Mucosa of descending colon (tissue), 3 donors: ENCODE data around the gene LENG1. TPM values are rescaled to one million over a fixed set of nuclear protein-coding genes. Genes with fewer than 3 reads are reported as not detected.

ENCODE experiments used
- ATAC-seq: fragments of 200-7000 bp; cut with Tn5 transposase; one replicate; pipeline ENCODE4 v1.9.1; 2020; ENCODE audit warnings: mild to moderate bottlenecking, moderate library complexity
- DNase-seq, 3 donors: peaks; one replicate each; pipeline ENCODE4 v3.0.0-alpha.2; 2020
- H3K36me3 ChIP-seq: fragments of 200-600 bp; one replicate; pipeline ENCODE4 v1.8.0; 2021; ENCODE audit warnings: low read depth, mild to moderate bottlenecking
- H3K4me1 ChIP-seq: fragments of 200-600 bp; one replicate; pipeline ENCODE4 v1.8.0; 2021; ENCODE audit warnings: low read depth, mild to moderate bottlenecking
- H3K4me3 ChIP-seq: fragments of 200-600 bp; one replicate; pipeline ENCODE4 v1.8.0; 2021; ENCODE audit warnings: mild to moderate bottlenecking
- H3K9me3 ChIP-seq: fragments of 200-600 bp; one replicate; pipeline ENCODE4 v1.8.0; 2021; ENCODE audit warnings: mild to moderate bottlenecking
- intact Hi-C, 2 donors: fragments of 100-400 bp; cut with DNase I in 1 of 2; cut with micrococcal nuclease in 1 of 2; formaldehyde crosslinking; loops; one replicate each; pipeline versions ENCODE4 v1.11.0 to v1.11.1; 2022; cut with DNase I, micrococcal nuclease
- total RNA-seq, 3 donors: library from RNA; stranded (reverse); fragmentation: NEBNext Ultra II Directional in 2 of 3; extraction: Animal tissue kit (Norgen Biotek cat#: 25700) in 2 of 3; gene quantifications; one replicate each; pipeline versions ENCODE4 v1.2.1 to v1.2.4, GENCODE V29; 2021 to 2023
- TF ChIP-seq, protein P1 (sequence below): fragments of 200-600 bp; IDR thresholded peaks from one replicate; pipeline ENCODE4 v1.8.0; 2022; ENCODE audit warnings: antibody characterized with exemption, mild to moderate bottlenecking
- donor health status: DM: no; HTN: no; CAD: no; lungs with moderate emphysema.
- donor health status: DM: no; HTN: no; CAD: no.
- donor health status: DM: no; HTN: yes; CAD: no.

Gene LENG1
- total RNA-seq, 3 donors from 2014 or later = 7.5 to 10.8 (median 8.0) TPM

DNA sequence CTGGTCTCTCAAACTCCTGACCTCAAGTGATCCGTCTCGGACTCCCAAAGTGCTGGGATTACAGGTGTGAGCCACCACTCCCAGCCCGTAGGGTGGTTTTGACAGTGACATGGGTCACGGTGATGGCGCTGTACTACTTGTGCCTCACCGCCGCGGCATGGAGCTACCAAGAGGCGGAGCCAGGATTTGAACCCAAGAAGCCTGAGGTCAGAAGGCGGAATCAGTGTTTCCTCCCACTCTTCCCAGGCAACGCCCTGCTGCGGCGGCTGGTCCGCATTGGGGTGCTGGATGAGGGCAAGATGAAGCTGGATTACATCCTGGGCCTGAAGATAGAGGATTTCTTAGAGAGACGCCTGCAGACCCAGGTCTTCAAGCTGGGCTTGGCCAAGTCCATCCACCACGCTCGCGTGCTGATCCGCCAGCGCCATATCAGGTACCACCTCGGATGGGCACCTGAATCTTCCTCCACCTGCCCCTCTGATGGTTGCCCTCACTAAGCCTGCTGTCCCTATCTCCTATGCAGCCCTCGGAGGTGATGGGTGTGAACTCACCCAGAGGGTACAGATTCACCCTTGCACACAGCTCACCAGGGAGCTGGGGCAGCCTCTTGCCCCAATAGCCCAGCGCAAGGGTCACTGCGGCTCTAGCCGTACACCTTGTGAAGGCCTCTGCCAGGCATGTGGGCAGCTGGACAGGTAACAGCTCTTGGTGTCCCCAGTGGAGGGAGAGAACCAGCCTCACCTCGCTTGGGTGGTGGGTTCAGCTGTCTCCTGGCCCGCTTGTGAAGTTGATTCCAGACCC lies 46.7 kb upstream of the LENG1 start:
- H3K4me1 ChIP-seq = peaks cover 87% of the 10 kb centered on the region
- TF ChIP-seq, protein P1, sequence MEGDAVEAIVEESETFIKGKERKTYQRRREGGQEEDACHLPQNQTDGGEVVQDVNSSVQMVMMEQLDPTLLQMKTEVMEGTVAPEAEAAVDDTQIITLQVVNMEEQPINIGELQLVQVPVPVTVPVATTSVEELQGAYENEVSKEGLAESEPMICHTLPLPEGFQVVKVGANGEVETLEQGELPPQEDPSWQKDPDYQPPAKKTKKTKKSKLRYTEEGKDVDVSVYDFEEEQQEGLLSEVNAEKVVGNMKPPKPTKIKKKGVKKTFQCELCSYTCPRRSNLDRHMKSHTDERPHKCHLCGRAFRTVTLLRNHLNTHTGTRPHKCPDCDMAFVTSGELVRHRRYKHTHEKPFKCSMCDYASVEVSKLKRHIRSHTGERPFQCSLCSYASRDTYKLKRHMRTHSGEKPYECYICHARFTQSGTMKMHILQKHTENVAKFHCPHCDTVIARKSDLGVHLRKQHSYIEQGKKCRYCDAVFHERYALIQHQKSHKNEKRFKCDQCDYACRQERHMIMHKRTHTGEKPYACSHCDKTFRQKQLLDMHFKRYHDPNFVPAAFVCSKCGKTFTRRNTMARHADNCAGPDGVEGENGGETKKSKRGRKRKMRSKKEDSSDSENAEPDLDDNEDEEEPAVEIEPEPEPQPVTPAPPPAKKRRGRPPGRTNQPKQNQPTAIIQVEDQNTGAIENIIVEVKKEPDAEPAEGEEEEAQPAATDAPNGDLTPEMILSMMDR = no peak
- no peak for ATAC-seq
- peaks cover 7% of the 10 kb centered on the region for H3K36me3 ChIP-seq
- no peaks in the 10 kb centered on the region for H3K9me3 ChIP-seq
- no peak overlapping the region for H3K4me3 ChIP-seq
- intact Hi-C loops = no loop called here
- peak in 1 of 3 donors; percentile 27 for DNase-seq

DNA sequence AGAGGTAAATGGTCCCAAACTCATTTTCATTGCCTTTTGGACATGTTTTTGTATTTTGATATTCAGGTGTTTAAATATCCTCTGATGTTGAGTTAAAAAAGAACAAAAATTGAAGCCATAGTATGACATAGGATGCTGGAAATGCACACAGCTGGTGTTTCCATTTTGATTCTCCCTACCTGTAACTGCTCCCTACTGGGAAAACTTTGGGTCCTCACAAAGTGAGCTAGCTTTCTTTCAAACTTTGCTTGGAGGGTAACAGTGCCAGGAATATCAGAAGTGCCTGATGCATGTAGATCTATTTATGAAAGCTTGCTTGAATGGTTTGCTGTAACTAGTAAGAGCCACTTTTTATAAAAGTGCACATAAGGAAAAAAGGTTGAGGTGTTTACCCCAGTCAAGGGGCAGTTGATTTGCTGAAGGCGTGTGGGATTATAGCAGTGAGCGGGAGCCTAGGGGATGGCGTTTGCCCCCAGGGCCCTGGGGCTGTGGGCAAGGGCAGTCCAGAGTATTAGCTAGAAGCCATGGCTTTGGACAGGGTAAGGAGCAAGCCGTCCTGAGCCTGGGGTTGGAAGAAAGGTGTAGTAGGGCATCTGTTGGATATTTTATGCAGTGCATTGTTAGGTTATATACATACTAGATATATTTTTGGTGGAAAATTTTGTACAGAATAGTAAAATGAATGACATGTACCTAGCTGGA lies 45.4 kb upstream of the LENG1 start:
- DNase-seq (peak in 1 of 3 donors; percentile 6), ATAC-seq (no peak)
- intact Hi-C loops = no loop called here
- no peaks in the 10 kb centered on the region for H3K9me3 ChIP-seq
- TF ChIP-seq, protein P1 = no peak
- H3K36me3 ChIP-seq = peaks cover 7% of the 10 kb centered on the region
- no peak overlapping the region for H3K4me3 ChIP-seq
- H3K4me1 ChIP-seq = peaks cover 74% of the 10 kb centered on the region

DNA sequence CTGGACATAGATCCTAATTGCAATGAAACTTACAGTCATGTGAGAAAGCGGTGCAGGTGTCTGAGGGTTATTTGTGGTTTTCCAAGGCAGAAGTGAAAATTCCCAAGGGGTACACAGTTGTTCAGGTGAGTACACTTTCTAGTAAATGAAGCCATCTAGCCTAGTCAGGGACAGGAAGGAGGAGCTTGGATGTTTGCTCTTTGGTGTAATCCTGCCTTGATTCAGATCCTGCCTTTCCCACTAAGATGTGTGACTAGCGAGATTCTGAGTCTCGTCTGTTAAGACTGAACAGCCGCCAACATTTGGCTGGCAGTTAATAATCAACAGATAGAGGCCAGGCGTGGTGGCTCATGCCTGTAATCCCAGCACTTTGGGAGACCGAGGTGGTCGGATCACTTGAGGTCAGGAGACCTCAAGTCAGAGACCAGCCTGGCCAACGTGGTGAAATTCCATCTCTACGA lies 43.7 kb upstream of the LENG1 start:
- intact Hi-C loops = no loop called here
- peak; percentile 1 for ATAC-seq
- peaks cover 7% of the 10 kb centered on the region for H3K36me3 ChIP-seq
- H3K4me3 ChIP-seq = no peak overlapping the region
- peaks cover 57% of the 10 kb centered on the region for H3K4me1 ChIP-seq
- DNase-seq = peak in 2 of 3 donors; percentile 20 to 44
- TF ChIP-seq, protein P1 = no peak
- H3K9me3 ChIP-seq = no peaks in the 10 kb centered on the region

DNA sequence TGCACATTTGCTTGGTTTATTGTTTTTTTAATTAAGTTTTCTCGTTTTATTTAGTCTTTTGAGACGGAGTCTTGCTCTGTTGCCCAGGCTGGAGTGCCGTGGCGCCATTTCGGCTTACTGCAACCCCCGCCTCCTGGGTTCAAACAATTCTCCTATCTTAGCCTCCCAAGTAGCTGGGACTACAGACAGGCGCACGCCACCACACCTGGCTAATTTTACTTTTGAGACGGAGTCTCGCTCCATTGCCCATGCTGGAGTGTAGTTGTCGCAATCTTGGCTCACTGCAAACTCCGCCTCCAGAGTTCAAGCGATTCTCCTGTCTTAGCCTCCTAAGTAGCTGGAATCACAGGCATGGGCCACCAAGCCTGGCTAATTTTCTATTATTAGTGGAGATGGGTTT lies 42.5 kb upstream of the LENG1 start:
- Histone ChIP-seq H3K4me3 (no peak overlapping the region), H3K4me1 (peaks cover 50% of the 10 kb centered on the region), H3K36me3 (peaks cover 6% of the 10 kb centered on the region), H3K9me3 (no peaks in the 10 kb centered on the region)
- intact Hi-C loops = no loop called here
- peak in 1 of 3 donors; percentile 31 for DNase-seq
- no peak for ATAC-seq
- TF ChIP-seq, protein P1 = no peak

DNA sequence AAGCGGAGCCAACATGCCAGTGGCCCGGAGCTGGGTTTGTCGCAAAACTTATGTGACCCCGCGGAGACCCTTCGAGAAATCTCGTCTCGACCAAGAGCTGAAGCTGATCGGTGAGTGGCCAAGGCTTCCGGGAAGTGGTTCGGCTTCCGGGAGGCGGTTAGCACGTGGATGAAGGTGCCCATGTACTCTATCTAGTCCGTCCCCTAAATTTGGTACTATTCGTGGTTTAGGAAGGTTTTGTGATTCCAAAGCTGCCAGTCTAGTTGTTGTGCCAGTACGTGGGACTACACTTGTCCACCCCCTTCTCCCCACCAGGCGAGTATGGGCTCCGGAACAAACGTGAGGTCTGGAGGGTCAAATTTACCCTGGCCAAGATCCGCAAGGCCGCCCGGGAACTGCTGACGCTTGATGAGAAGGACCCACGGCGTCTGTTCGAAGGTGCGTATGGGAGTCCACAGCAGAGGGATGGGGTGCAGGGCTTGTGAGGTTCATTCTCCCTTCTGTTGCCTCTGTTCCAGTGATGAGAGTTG lies 41.7 kb upstream of the LENG1 start:
- H3K4me3 ChIP-seq = peak overlapping the region; percentile 35
- TF ChIP-seq, protein P1 = no peak
- no peaks in the 10 kb centered on the region for H3K9me3 ChIP-seq
- H3K36me3 ChIP-seq = no peaks in the 10 kb centered on the region
- intact Hi-C loops = no loop called here
- ATAC-seq (no peak), DNase-seq (no peak)
- peaks cover 43% of the 10 kb centered on the region for H3K4me1 ChIP-seq
